Smooth muscle cell (in vitro differentiated cells): ENCODE results near the gene CAPN10. TPM values are rescaled to one million over a fixed set of nuclear protein-coding genes. Genes with fewer than 3 reads are reported as not detected.

Experiments used
- DNase-seq: peaks from one replicate; lab custom pipeline; 2025; ENCODE audit not compliant: unreplicated experiment; lab: John Stamatoyannopoulos, UW
- H2AFZ ChIP-seq: fragments of 200-600 bp; sonication (generic); 2 replicates; pipeline ENCODE4 v1.6.0; 2016; ENCODE audit warnings: antibody characterized with exemption, low read depth, mild to moderate bottlenecking
- H3F3A ChIP-seq: fragments of 200-600 bp; sonication (generic); 2 replicates; pipeline ENCODE4 v1.6.0; 2017; ENCODE audit warnings: antibody characterized with exemption, low read depth
- H3K27ac ChIP-seq: fragments of 200-600 bp; sonication (generic); 2 replicates; pipeline ENCODE4 v1.5.1; 2016; ENCODE audit warnings: low read depth, mild to moderate bottlenecking
- H3K27me3 ChIP-seq: fragments of 200-600 bp; sonication (generic); 2 replicates; pipeline ENCODE4 v1.6.1; 2016; ENCODE audit warnings: low read depth, mild to moderate bottlenecking
- H3K36me3 ChIP-seq: fragments of 200-600 bp; sonication (generic); 2 replicates; pipeline ENCODE4 v1.5.1; 2016; ENCODE audit warnings: low read depth
- H3K4me1 ChIP-seq: fragments of 200-600 bp; sonication (generic); 2 replicates; pipeline ENCODE4 v1.5.1; 2016; ENCODE audit warnings: low read depth
- H3K4me2 ChIP-seq: fragments of 200-600 bp; sonication (generic); 2 replicates; pipeline ENCODE4 v1.6.0; 2016; ENCODE audit warnings: mild to moderate bottlenecking
- H3K4me3 ChIP-seq: fragments of 200-600 bp; sonication (generic); 2 replicates; pipeline ENCODE4 v1.5.1; 2016; ENCODE audit warnings: mild to moderate bottlenecking
- H3K79me2 ChIP-seq: fragments of 200-600 bp; sonication (generic); 2 replicates; pipeline ENCODE4 v1.6.0; 2016; ENCODE audit warnings: low read depth, mild to moderate bottlenecking
- H3K9ac ChIP-seq: fragments of 200-600 bp; sonication (generic); 2 replicates; pipeline ENCODE4 v1.6.0; 2016; ENCODE audit warnings: low read depth
- H3K9me3 ChIP-seq: fragments of 200-600 bp; sonication (generic); replicated peaks from 2 replicates; pipeline ENCODE4 v1.5.1; 2016; ENCODE audit warnings: low read depth
- H4K20me1 ChIP-seq: fragments of 200-600 bp; sonication (generic); 2 replicates; pipeline ENCODE4 v1.6.0; 2016; ENCODE audit warnings: low read depth
- CTCF ChIP-seq: fragments of 200-600 bp; sonication (generic); IDR thresholded peaks from 2 replicates; pipeline ENCODE4 v1.5.1; 2017; ENCODE audit warnings: borderline replicate concordance, mild to moderate bottlenecking, antibody characterized with exemption; ENCODE audit not compliant: insufficient read depth, poor library complexity, severe bottlenecking
- WGBS: methylation state at CpG from one replicate; pipeline ENCODE4 v1.1.7; 2016; ENCODE audit warnings: low lambda C conversion rate; 5-methylcytosine and 5-hydroxymethylcytosine counted together
- polyA plus RNA-seq: library from polyadenylated mRNA; unstranded; fragments of >200 nt; fragmentation: Nextera tagmentation; extraction: Ambion mirVana; gene quantifications from 2 replicates; pipeline ENCODE4 v1.2.1, GENCODE V29; 2016
- total RNA-seq: library from RNA; depleted of rRNA; stranded (reverse); fragments of >200 nt; gene quantifications from 2 replicates; pipeline ENCODE4 v1.2.3, GENCODE V29; 2014

Gene CAPN10
- total and polyA plus RNA-seq, 2 experiments from 2014 or later = 6.6 to 17.0 TPM

GRCh38 chr2:240554767-240555493 is 31.6 kb upstream of the CAPN10 start:
- Histone ChIP-seq H4K20me1 (peaks cover 34% of the 10 kb centered on the region), H3K36me3 (no peaks in the 10 kb centered on the region), H3F3A (no peaks in the 10 kb centered on the region), H3K4me1 (peaks cover 5% of the 10 kb centered on the region), H3K9ac (no peak overlapping the region), H3K27me3 (no peaks in the 10 kb centered on the region), H2AFZ (no peak overlapping the region), H3K4me3 (no peak overlapping the region), H3K9me3 (peaks cover 7% of the 10 kb centered on the region), H3K79me2 (peaks cover 17% of the 10 kb centered on the region), H3K27ac (no peak overlapping the region), H3K4me2 (no peak overlapping the region)
- TF ChIP-seq CTCF = no peak
- no peak for DNase-seq
- 95% methylated on average over 17 of the region's 17 CpGs for WGBS

GRCh38 chr2:240555541-240556250 is 30.8 kb upstream of the CAPN10 start:
- H3K4me1 ChIP-seq = peaks cover 5% of the 10 kb centered on the region
- peaks cover 7% of the 10 kb centered on the region for H3K9me3 ChIP-seq
- peaks cover 35% of the 10 kb centered on the region for H4K20me1 ChIP-seq
- WGBS = 93% methylated on average over 15 of the region's 16 CpGs
- H3K27ac ChIP-seq = no peak overlapping the region
- peaks cover 17% of the 10 kb centered on the region for H3K79me2 ChIP-seq
- H3K4me2 ChIP-seq = no peak overlapping the region
- H3K27me3 ChIP-seq = no peaks in the 10 kb centered on the region
- no peak overlapping the region for H2AFZ ChIP-seq
- H3F3A ChIP-seq = no peaks in the 10 kb centered on the region
- no peak overlapping the region for H3K9ac ChIP-seq
- DNase-seq = no peak
- H3K4me3 ChIP-seq = no peak overlapping the region
- no peak for TF ChIP-seq CTCF
- H3K36me3 ChIP-seq = no peaks in the 10 kb centered on the region

GRCh38 chr2:240556553-240557100 is 29.9 kb upstream of the CAPN10 start:
- H4K20me1 ChIP-seq = peaks cover 35% of the 10 kb centered on the region
- H2AFZ ChIP-seq = no peak overlapping the region
- H3K36me3 ChIP-seq = no peaks in the 10 kb centered on the region
- H3K27me3 ChIP-seq = no peaks in the 10 kb centered on the region
- DNase-seq = no peak
- no peak overlapping the region for H3K27ac ChIP-seq
- H3K4me3 ChIP-seq = no peak overlapping the region
- WGBS = 50% methylated on average over 9 of the region's 9 CpGs
- H3K79me2 ChIP-seq = peaks cover 17% of the 10 kb centered on the region
- peaks cover 9% of the 10 kb centered on the region for H3K4me1 ChIP-seq
- H3F3A ChIP-seq = peaks cover 3% of the 10 kb centered on the region
- H3K9ac ChIP-seq = no peak overlapping the region
- H3K9me3 ChIP-seq = peaks cover 1% of the 10 kb centered on the region
- H3K4me2 ChIP-seq = peak overlapping the region; percentile 96
- peak; percentile 32 for TF ChIP-seq CTCF
